Metanephros (tissue), 2 donors: ENCODE measurements around the gene MPST. TPM values are rescaled to one million over a fixed set of nuclear protein-coding genes. Genes with fewer than 3 reads are reported as not detected.

Source experiments
- small RNA-seq: library from RNA; depleted of rRNA; stranded (forward); fragments of <200 nt; gene quantifications from one replicate; pipeline ENCODE3, GENCODE V24; 2014; ENCODE audit warnings: low replicate concordance
- total RNA-seq: library from RNA; depleted of rRNA; stranded (reverse); fragments of >200 nt; gene quantifications from one replicate; pipeline ENCODE4 v1.2.3, GENCODE V29; 2014

Gene MPST
- 108 TPM for total RNA-seq

GRCh38 chr22:37019309-37020191, at the start of gene MPST, which contains the start of gene TST:
MPST (plus strand) TSS chr22:37019742; CDS start chr22:37019837, 95 bp downstream.
TST (minus strand) TSS chr22:37019447; CDS start chr22:37018732, 715 bp downstream.

DNA sequence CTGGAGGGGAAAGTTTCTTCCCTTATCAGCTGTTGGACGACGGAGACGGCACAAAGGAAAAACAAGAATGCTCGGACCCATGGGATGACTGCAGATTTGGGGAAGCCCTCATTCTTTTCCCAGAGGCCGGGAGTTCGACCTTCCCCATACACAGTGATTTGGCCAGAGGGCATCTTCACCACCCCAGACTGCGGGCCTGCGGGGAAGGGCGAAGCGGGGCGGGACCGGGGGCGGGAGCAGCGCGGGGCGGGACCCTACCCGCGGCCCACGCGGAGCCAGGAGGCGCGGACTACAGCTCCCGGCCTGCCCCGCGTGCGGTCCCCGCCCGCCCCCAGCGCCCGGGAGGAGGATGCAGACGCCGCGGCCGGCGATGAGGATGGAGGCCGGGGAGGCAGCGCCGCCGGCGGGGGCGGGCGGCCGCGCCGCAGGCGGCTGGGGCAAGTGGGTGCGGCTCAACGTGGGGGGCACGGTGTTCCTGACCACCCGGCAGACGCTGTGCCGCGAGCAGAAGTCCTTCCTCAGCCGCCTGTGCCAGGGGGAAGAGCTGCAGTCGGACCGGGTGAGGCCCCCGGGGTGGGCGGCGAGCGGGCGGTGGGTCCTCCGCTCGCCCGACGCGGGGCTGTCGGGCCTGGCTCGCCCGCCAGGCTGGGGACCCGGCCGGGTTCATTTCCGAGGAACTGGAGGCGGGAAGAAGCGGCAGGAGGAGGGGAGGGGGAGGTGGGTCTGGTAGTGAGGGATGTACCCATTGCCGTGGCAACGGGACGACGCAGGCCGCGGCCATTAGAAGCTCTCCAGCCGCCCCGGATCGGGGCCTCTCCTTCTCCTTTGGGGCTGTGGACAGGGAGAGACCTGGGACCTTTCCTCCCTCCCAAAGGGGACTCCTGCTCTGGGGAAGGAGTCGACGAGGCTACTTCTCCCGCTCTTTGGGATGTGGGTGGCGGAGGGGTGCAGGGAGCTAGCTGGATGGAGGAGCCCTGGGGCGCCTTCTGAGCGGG, 32.1 kb downstream of the MPST start, which contains the start of gene KCTD17:
Gene KCTD17 (plus strand): TSS at position 352 of the 995 bp plus-strand sequence. CDS start 19 bp downstream, at position 371.

Small RNA genes lying within 50 kb of the gene (small RNA-seq; reads per million reads assigned to genes)
- gene RF00019: not detected

Other genes with a start within 250 kb of the MPST start
- 31.8 TPM for gene IFT27, start 243.6 kb upstream of the MPST start, total RNA-seq
- gene PVALB, start 202.7 kb upstream of the MPST start, total RNA-seq: 4.1 TPM
- 13.8 TPM for gene NCF4, start 158.7 kb upstream of the MPST start, total RNA-seq
- gene CSF2RB, start 106.1 kb upstream of the MPST start, total RNA-seq: 7.9 TPM
- gene TST, start 295 bp upstream of the MPST start, total RNA-seq: 46.2 TPM
- 23.3 TPM for gene KCTD17, start 32.0 kb downstream of the MPST start, total RNA-seq
- 0.18 TPM for gene TMPRSS6, start 90.0 kb downstream of the MPST start, total RNA-seq
- 0.82 TPM for gene IL2RB, start 130.2 kb downstream of the MPST start, total RNA-seq
- gene C1QTNF6, start 168.5 kb downstream of the MPST start, total RNA-seq: 17.7 TPM
- 0.35 TPM for gene SSTR3, start 192.7 kb downstream of the MPST start, total RNA-seq
- gene RAC2, start 224.5 kb downstream of the MPST start, total RNA-seq: 12.7 TPM